GM21381 (cell line): ENCODE data around the gene VCAN.

Experiments used
- ATAC-seq: cut with Tn5 transposase; IDR thresholded peaks from one replicate; pipeline ENCODE4 v1.9.1; 2021; ENCODE audit warnings: mild to moderate bottlenecking, moderate library complexity; ENCODE audit not compliant: unreplicated experiment

Gene VCAN

GRCh38 chr5:83559118-83559785 is 87.7 kb downstream of the VCAN start:
- ATAC-seq, result no peak

GRCh38 chr5:83562071-83562606 is 90.6 kb downstream of the VCAN start:
- no peak for ATAC-seq

- ATAC-seq, result no peak
Measured at GRCh38 chr5:83562791-83563557, 91.4 kb downstream of the VCAN start.

GRCh38 chr5:83563631-83564030 is 92.1 kb downstream of the VCAN start:
- ATAC-seq, result no peak

GRCh38 chr5:83564069-83564749 is 92.7 kb downstream of the VCAN start:
- peak; percentile 66 for ATAC-seq

- no peak for ATAC-seq
Measured at GRCh38 chr5:83567741-83568140, 96.2 kb downstream of the VCAN start.

- no peak for ATAC-seq
Measured at GRCh38 chr5:83568186-83568585, 96.6 kb downstream of the VCAN start.

- no peak for ATAC-seq
Measured at GRCh38 chr5:83570916-83571315, 99.4 kb downstream of the VCAN start.

- ATAC-seq, result no peak
Measured at GRCh38 chr5:83572271-83572670, 100.7 kb downstream of the VCAN start.

GRCh38 chr5:83576341-83576740 is 104.8 kb downstream of the VCAN start:
- no peak for ATAC-seq

- ATAC-seq, result no peak
Measured at GRCh38 chr5:83577036-83577636, 105.6 kb downstream of the VCAN start.

- ATAC-seq, result no peak
Measured at GRCh38 chr5:83583859-83584258, 112.3 kb downstream of the VCAN start.

GRCh38 chr5:83586874-83587776 is 115.6 kb downstream of the VCAN start:
- no peak for ATAC-seq

GRCh38 chr5:83589786-83590185 is 118.2 kb downstream of the VCAN start:
- no peak for ATAC-seq

GRCh38 chr5:83590966-83591365 is 119.4 kb downstream of the VCAN start:
- ATAC-seq, result no peak

GRCh38 chr5:83595217-83595616 is 123.7 kb downstream of the VCAN start:
- no peak for ATAC-seq

GRCh38 chr5:83608122-83608521 is 136.6 kb downstream of the VCAN start:
- ATAC-seq, result peak; percentile 60

GRCh38 chr5:83614841-83615240 is 143.3 kb downstream of the VCAN start:
- no peak for ATAC-seq

- ATAC-seq, result no peak
Measured at GRCh38 chr5:83628360-83628759, 156.8 kb downstream of the VCAN start.
